GM23248 (cell line): ENCODE measurements around the gene KLK5.

Source experiments
- EZH2 ChIP-seq: fragments of 200-600 bp; sonication (generic); IDR thresholded peaks from 2 replicates; pipeline ENCODE4 v1.6.1; 2018; ENCODE audit warnings: antibody characterized with exemption, mild to moderate bottlenecking; ENCODE audit not compliant: insufficient read depth, poor library complexity, severe bottlenecking
- EZH2phosphoT487 ChIP-seq: fragments of 200-600 bp; sonication (generic); IDR thresholded peaks from 2 replicates; pipeline ENCODE4 v1.6.1; 2018; ENCODE audit warnings: antibody characterized with exemption, moderate library complexity, mild to moderate bottlenecking, low read depth; ENCODE audit not compliant: insufficient read depth

DNA sequence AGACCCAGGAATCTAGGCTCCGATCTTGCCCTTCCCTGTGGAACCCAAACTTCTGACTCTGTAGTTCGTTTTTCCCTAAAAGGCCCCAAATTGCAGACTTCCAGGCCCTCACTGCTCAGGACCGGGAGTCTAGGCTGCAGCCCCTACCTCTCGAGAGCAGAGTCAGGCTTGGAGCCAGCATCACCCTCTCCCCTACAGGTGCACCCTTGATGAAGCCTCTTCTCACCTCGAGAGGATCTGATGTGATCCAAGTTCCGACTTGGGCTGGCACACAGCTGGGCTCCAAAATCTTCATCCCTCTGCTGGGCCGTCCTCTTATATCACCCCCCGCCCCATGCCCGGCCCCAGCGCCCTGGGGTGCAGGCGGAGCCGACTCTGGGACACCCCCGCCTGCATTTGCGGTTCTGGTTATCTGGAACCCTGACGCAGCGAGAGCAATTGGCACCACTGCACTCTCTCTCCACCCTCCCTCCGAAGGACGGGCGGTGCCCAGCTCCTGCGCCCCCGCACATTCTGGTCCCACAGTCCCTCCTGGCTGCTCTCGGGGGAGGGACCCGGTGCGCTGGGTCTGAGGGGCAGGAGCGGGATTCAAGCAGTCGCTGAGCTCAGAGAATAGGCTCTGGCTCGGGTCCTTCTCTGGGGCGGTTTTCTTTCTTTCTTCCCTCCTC, 30.9 kb upstream of the KLK5 start, which contains the start of gene KLK7:
- TF ChIP-seq EZH2: no peak
- no peak for TF ChIP-seq EZH2phosphoT487
